K562 (cell line): Measurements from ENCODE around the gene ALG8. TPM values are rescaled to one million over a fixed set of nuclear protein-coding genes. Genes with fewer than 3 reads are reported as not detected.

Experiments
- ARID3A ChIP-seq: IDR thresholded peaks from 2 replicates; pipeline ENCODE4 v1.6.1; 2012; ENCODE audit warnings: low read depth, low read length, improper control_type of control experiment, borderline replicate concordance
- CBX3 ChIP-seq, 2 experiments: IDR thresholded peaks; 1 replicate in 1 of 2; 2 replicates in 1 of 2; pipeline ENCODE4 v1.6.1; 2012; ENCODE audit warnings: inconsistent platforms in 2 of 2, low read length in 2 of 2, borderline replicate concordance in 1 of 2, control low read depth in 1 of 2
- EP300 ChIP-seq: IDR thresholded peaks from 2 replicates; pipeline ENCODE4 v1.6.1; 2012; ENCODE audit warnings: low read length, improper control_type of control experiment
- KDM2B ChIP-seq: fragments of 250-450 bp; sonication (Bioruptor Pico); IDR thresholded peaks from 2 replicates; pipeline ENCODE4 v1.8.0; 2021; ENCODE audit warnings: mild to moderate bottlenecking, moderate library complexity
- MXD1 ChIP-seq: fragments of 250-450 bp; sonication (Bioruptor Pico); IDR thresholded peaks from 2 replicates; pipeline ENCODE4 v1.8.0; 2021; ENCODE audit warnings: borderline replicate concordance, mild to moderate bottlenecking, moderate library complexity; ENCODE audit not compliant: poor library complexity, severe bottlenecking
- NFRKB ChIP-seq: fragments of 450-650 bp; IDR thresholded peaks from 2 replicates; pipeline ENCODE4 v1.6.1; 2016; ENCODE audit warnings: low read depth
- SRSF9 ChIP-seq: fragments of 200-400 bp; formaldehyde crosslinking; IDR thresholded peaks from 2 replicates; pipeline ENCODE4 v1.6.1; 2017; ENCODE audit warnings: low read depth, low read length, borderline replicate concordance
- TEAD1 ChIP-seq, 2 experiments: fragments of 450-650 bp in 1 of 2; sonication (generic) in 1 of 2; formaldehyde crosslinking; IDR thresholded peaks; 2 replicates each; pipeline versions ENCODE4 v1.4.0 to v1.8.0; 2020 to 2022; ENCODE audit warnings: mild to moderate bottlenecking in 2 of 2, missing genetic modification reagents in 1 of 2
- THRA ChIP-seq: fragments of 450-650 bp; IDR thresholded peaks from 2 replicates; pipeline ENCODE4 v1.6.1; 2017; ENCODE audit warnings: mild to moderate bottlenecking, moderate library complexity
- polyA plus RNA-seq, 8 experiments: library from polyadenylated mRNA; depleted of rRNA in 4 of 8; stranded (reverse) in 5 of 8; unstranded in 3 of 8; fragments of >200 nt; fragmentation: Nextera tagmentation in 2 of 8; fragmentation: Illumina TruSeq in 1 of 8; extraction: Ambion mirVana in 2 of 8; extraction: Trizol in 1 of 8; gene quantifications; 2 replicates each; pipeline versions ENCODE4 v1.2.1 to v1.2.3, GENCODE V29; 2011 to 2014; ENCODE audit warnings: inconsistent platforms in 1 of 8, missing spikeins in 1 of 8
- total RNA-seq, 7 experiments: library from RNA; depleted of rRNA in 6 of 7; stranded (reverse); fragments of >200 nt in 6 of 7; fragmentation: Illumina TruSeq in 2 of 7; extraction: Trizol in 2 of 7; gene quantifications; 2 replicates each; pipeline versions ENCODE4 v1.2.1 to v1.2.3, GENCODE V29; 2011 to 2021; ENCODE audit warnings: low replicate concordance in 1 of 7
- TF ChIP-seq, protein P1 (sequence below): fragments of 450-650 bp; IDR thresholded peaks from 2 replicates; pipeline ENCODE4 v1.6.1; 2016
- TF ChIP-seq, protein P2 (sequence below): fragments of 250-450 bp; sonication (Bioruptor Pico); IDR thresholded peaks from 2 replicates; pipeline ENCODE4 v1.4.0; 2020; ENCODE audit warnings: mild to moderate bottlenecking, moderate library complexity
- TF ChIP-seq, protein P3 (sequence below): fragments of 450-650 bp; IDR thresholded peaks from 2 replicates; pipeline ENCODE4 v1.6.1; 2014; ENCODE audit warnings: low read depth, mild to moderate bottlenecking, moderate library complexity, borderline replicate concordance
- TF ChIP-seq, protein P4 (sequence below): fragments of 250-450 bp; sonication (Bioruptor Pico); IDR thresholded peaks from 2 replicates; pipeline ENCODE4 v1.5.1; 2021; ENCODE audit warnings: mild to moderate bottlenecking

ALG8 gene
- total and polyA plus RNA-seq, 9 of the 15 experiments (the other 6 are each of a cell fraction or from before 2014, with no cell fraction given): 59.3 to 189 (median 106) TPM

- no peak for TF ChIP-seq ARID3A
- peak; percentile 96 for TF ChIP-seq MXD1
- TF ChIP-seq TEAD1 (CRISPR knock-in tag; IDR thresholded peaks at IDR 0.05): peak in 1 of 2 experiments; percentile 51; a peak in 1 of 4 replicates
- no peak for TF ChIP-seq SRSF9
- TF ChIP-seq, protein P1, sequence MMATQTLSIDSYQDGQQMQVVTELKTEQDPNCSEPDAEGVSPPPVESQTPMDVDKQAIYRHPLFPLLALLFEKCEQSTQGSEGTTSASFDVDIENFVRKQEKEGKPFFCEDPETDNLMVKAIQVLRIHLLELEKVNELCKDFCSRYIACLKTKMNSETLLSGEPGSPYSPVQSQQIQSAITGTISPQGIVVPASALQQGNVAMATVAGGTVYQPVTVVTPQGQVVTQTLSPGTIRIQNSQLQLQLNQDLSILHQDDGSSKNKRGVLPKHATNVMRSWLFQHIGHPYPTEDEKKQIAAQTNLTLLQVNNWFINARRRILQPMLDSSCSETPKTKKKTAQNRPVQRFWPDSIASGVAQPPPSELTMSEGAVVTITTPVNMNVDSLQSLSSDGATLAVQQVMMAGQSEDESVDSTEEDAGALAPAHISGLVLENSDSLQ: no peak
- TF ChIP-seq, protein P2, sequence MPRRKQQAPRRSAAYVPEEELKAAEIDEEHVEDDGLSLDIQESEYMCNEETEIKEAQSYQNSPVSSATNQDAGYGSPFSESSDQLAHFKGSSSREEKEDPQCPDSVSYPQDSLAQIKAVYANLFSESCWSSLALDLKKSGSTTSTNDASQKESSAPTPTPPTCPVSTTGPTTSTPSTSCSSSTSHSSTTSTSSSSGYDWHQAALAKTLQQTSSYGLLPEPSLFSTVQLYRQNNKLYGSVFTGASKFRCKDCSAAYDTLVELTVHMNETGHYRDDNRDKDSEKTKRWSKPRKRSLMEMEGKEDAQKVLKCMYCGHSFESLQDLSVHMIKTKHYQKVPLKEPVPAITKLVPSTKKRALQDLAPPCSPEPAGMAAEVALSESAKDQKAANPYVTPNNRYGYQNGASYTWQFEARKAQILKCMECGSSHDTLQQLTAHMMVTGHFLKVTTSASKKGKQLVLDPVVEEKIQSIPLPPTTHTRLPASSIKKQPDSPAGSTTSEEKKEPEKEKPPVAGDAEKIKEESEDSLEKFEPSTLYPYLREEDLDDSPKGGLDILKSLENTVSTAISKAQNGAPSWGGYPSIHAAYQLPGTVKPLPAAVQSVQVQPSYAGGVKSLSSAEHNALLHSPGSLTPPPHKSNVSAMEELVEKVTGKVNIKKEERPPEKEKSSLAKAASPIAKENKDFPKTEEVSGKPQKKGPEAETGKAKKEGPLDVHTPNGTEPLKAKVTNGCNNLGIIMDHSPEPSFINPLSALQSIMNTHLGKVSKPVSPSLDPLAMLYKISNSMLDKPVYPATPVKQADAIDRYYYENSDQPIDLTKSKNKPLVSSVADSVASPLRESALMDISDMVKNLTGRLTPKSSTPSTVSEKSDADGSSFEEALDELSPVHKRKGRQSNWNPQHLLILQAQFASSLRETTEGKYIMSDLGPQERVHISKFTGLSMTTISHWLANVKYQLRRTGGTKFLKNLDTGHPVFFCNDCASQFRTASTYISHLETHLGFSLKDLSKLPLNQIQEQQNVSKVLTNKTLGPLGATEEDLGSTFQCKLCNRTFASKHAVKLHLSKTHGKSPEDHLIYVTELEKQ (CRISPR knock-in tag): no peak
- TF ChIP-seq EP300: peak; percentile 36; the same call in 1 of the 2 replicates
- TF ChIP-seq CBX3 (IDR thresholded peaks at IDR 0.05; ENCODE audit: borderline replicate concordance in 1 of 2, low read length in 2 of 2): peak in 1 of 2 experiments; percentile 47; a peak in 1 of 3 replicates
- TF ChIP-seq, protein P3, sequence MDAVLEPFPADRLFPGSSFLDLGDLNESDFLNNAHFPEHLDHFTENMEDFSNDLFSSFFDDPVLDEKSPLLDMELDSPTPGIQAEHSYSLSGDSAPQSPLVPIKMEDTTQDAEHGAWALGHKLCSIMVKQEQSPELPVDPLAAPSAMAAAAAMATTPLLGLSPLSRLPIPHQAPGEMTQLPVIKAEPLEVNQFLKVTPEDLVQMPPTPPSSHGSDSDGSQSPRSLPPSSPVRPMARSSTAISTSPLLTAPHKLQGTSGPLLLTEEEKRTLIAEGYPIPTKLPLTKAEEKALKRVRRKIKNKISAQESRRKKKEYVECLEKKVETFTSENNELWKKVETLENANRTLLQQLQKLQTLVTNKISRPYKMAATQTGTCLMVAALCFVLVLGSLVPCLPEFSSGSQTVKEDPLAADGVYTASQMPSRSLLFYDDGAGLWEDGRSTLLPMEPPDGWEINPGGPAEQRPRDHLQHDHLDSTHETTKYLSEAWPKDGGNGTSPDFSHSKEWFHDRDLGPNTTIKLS: peak; percentile 90
- TF ChIP-seq KDM2B (CRISPR knock-in tag): no peak
- peak; percentile 91 for TF ChIP-seq NFRKB
- TF ChIP-seq THRA: no peak
- TF ChIP-seq, protein P4, sequence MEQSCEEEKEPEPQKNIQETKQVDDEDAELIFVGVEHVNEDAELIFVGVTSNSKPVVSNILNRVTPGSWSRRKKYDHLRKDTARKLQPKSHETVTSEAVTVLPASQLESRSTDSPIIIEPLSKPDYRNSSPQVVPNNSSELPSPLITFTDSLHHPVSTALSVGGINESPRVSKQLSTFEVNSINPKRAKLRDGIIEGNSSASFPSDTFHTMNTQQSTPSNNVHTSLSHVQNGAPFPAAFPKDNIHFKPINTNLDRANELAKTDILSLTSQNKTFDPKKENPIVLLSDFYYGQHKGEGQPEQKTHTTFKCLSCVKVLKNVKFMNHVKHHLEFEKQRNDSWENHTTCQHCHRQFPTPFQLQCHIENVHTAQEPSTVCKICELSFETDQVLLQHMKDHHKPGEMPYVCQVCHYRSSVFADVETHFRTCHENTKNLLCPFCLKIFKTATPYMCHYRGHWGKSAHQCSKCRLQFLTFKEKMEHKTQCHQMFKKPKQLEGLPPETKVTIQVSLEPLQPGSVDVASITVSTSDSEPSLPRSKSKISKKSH (CRISPR knock-in tag): no peak
Measured at GRCh38 chr11:78139422-78140391, at the start of gene ALG8 (continued).
